NOMO-1 treated with dmso at 0.1 percent for 144 hours (cell line): Measurements from ENCODE around the gene RBFOX2.

Experiments used
- DNase-seq: peaks from one replicate; lab custom pipeline; 2025; ENCODE audit not compliant: unreplicated experiment; lab: John Stamatoyannopoulos, UW

The RBFOX2 gene

GRCh38 chr22:35785181-35785923 lies 243.3 kb downstream of the RBFOX2 start:
- peak; percentile 8 for DNase-seq

- DNase-seq = no peak
Observed at GRCh38 chr22:35784633-35785032, 244.0 kb downstream of the RBFOX2 start.

GRCh38 chr22:35783943-35784614 lies 244.5 kb downstream of the RBFOX2 start:
- no peak for DNase-seq

- no peak for DNase-seq
Observed at GRCh38 chr22:35782504-35782903, 246.1 kb downstream of the RBFOX2 start.

GRCh38 chr22:35781898-35782297 lies 246.7 kb downstream of the RBFOX2 start:
- no peak for DNase-seq

- no peak for DNase-seq
Observed at GRCh38 chr22:35777335-35777975, 251.2 kb downstream of the RBFOX2 start.

- DNase-seq = no peak
Observed at GRCh38 chr22:35775339-35775738, 253.3 kb downstream of the RBFOX2 start.

- DNase-seq = no peak
Observed at GRCh38 chr22:35769974-35770373, 258.6 kb downstream of the RBFOX2 start.

- DNase-seq = no peak
Observed at GRCh38 chr22:35766654-35767580, 261.7 kb downstream of the RBFOX2 start.

GRCh38 chr22:35761037-35761436 lies 267.6 kb downstream of the RBFOX2 start:
- no peak for DNase-seq

- no peak for DNase-seq
Observed at GRCh38 chr22:35758394-35758793, 270.2 kb downstream of the RBFOX2 start.

GRCh38 chr22:35756722-35757121 lies 271.9 kb downstream of the RBFOX2 start:
- no peak for DNase-seq

GRCh38 chr22:35754761-35755160 lies 273.9 kb downstream of the RBFOX2 start:
- DNase-seq = no peak

- no peak for DNase-seq
Observed at GRCh38 chr22:35752863-35753189, 275.8 kb downstream of the RBFOX2 start.

- DNase-seq = peak; percentile 13
Observed at GRCh38 chr22:35752006-35752862, 276.4 kb downstream of the RBFOX2 start.

- no peak for DNase-seq
Observed at GRCh38 chr22:35749808-35750207, 278.8 kb downstream of the RBFOX2 start.

- no peak for DNase-seq
Observed at GRCh38 chr22:35746946-35747703, 281.5 kb downstream of the RBFOX2 start.

GRCh38 chr22:35746248-35746647 lies 282.4 kb downstream of the RBFOX2 start:
- DNase-seq = no peak

GRCh38 chr22:35743326-35743860 lies 285.2 kb downstream of the RBFOX2 start:
- DNase-seq = no peak
